H9 (cell line): Measurements from ENCODE around the gene OTX1. TPM values are rescaled to one million over a fixed set of nuclear protein-coding genes. Genes with fewer than 3 reads are reported as not detected.

Experiments
- DNase-seq: peaks from one replicate; pipeline ENCODE4 v3.0.0-alpha.2; 2017
- H2AFZ ChIP-seq: one replicate; pipeline ENCODE4 v1.6.1; 2013; ENCODE audit warnings: mild to moderate bottlenecking, low read length, control low read depth, moderate library complexity
- H2AK5ac ChIP-seq: 2 replicates; pipeline ENCODE4 v1.6.1; 2013; ENCODE audit warnings: low read length, control low read depth, mixed read lengths; ENCODE audit not compliant: insufficient read length
- H2BK120ac ChIP-seq: one replicate; pipeline ENCODE4 v1.6.1; 2013; ENCODE audit warnings: low read depth, mild to moderate bottlenecking, low read length, control low read depth, inconsistent platforms; ENCODE audit not compliant: poor library complexity, severe bottlenecking
- H2BK12ac ChIP-seq: 2 replicates; pipeline ENCODE4 v1.6.1; 2013; ENCODE audit warnings: low read length, control low read depth, mixed read lengths, low read depth; ENCODE audit not compliant: insufficient read length
- H2BK15ac ChIP-seq: 2 replicates; pipeline ENCODE4 v1.6.1; 2013; ENCODE audit warnings: low read depth, low read length, control low read depth
- H2BK20ac ChIP-seq: one replicate; pipeline ENCODE4 v1.6.1; 2013; ENCODE audit warnings: low read depth, mild to moderate bottlenecking, low read length, control low read depth, inconsistent platforms; ENCODE audit not compliant: poor library complexity, severe bottlenecking
- H2BK5ac ChIP-seq: 2 replicates; pipeline ENCODE4 v1.6.1; 2013; ENCODE audit warnings: low read length, control low read depth, mixed read lengths; ENCODE audit not compliant: insufficient read length
- H3K14ac ChIP-seq: 2 replicates; pipeline ENCODE4 v1.6.1; 2013; ENCODE audit warnings: low read length, control low read depth; ENCODE audit not compliant: insufficient read depth
- H3K18ac ChIP-seq: 2 replicates; pipeline ENCODE4 v1.6.1; 2013; ENCODE audit warnings: low read depth, mild to moderate bottlenecking, mixed read lengths, low read length, control low read depth; ENCODE audit not compliant: insufficient read length
- H3K23ac ChIP-seq: 2 replicates; pipeline ENCODE4 v1.6.1; 2013; ENCODE audit warnings: low read length, control low read depth, mixed read lengths, low read depth; ENCODE audit not compliant: insufficient read length
- H3K23me2 ChIP-seq: 2 replicates; pipeline ENCODE4 v1.6.1; 2013; ENCODE audit warnings: low read depth, mild to moderate bottlenecking, mixed read lengths, low read length, control low read depth; ENCODE audit not compliant: insufficient read length, poor library complexity, severe bottlenecking
- H3K27ac ChIP-seq: 2 replicates; pipeline ENCODE4 v1.5.1; 2013; ENCODE audit warnings: low read length, control low read depth, mixed read lengths, low read depth; ENCODE audit not compliant: insufficient read length
- H3K27me3 ChIP-seq: 2 replicates; pipeline ENCODE4 v1.6.1; 2013; ENCODE audit warnings: low read length, control low read depth, inconsistent platforms; ENCODE audit not compliant: insufficient read depth
- H3K4ac ChIP-seq: 2 replicates; pipeline ENCODE4 v1.6.1; 2013; ENCODE audit warnings: low read depth, mild to moderate bottlenecking, control low read depth, inconsistent platforms, low read length, moderate library complexity
- H3K4me1 ChIP-seq: 2 replicates; pipeline ENCODE4 v1.6.1; 2013; ENCODE audit warnings: low read length, control low read depth, inconsistent platforms; ENCODE audit not compliant: insufficient read depth
- H3K4me2 ChIP-seq: 2 replicates; pipeline ENCODE4 v1.6.1; 2013; ENCODE audit warnings: low read length, control low read depth, mixed read lengths; ENCODE audit not compliant: insufficient read length, insufficient read depth
- H3K56ac ChIP-seq: 2 replicates; pipeline ENCODE4 v1.6.1; 2013; ENCODE audit warnings: low read depth, mild to moderate bottlenecking, mixed read lengths, low read length, control low read depth; ENCODE audit not compliant: insufficient read length
- H3K79me1 ChIP-seq: 2 replicates; pipeline ENCODE4 v1.6.1; 2013; ENCODE audit warnings: low read depth, mild to moderate bottlenecking, moderate library complexity, low read length, control low read depth, inconsistent platforms; ENCODE audit not compliant: insufficient read depth, poor library complexity, severe bottlenecking
- H3K79me2 ChIP-seq: 2 replicates; pipeline ENCODE4 v1.6.1; 2013; ENCODE audit warnings: low read length, control low read depth, inconsistent platforms; ENCODE audit not compliant: insufficient read depth
- H3K9ac ChIP-seq: 2 replicates; pipeline ENCODE4 v1.6.1; 2013; ENCODE audit warnings: low read length, control low read depth, mixed read lengths; ENCODE audit not compliant: insufficient read length; ENCODE audit errors: extremely low read depth
- H3K9me3 ChIP-seq: one replicate; pipeline ENCODE4 v1.6.1; 2013; ENCODE audit warnings: low read depth, low read length, inconsistent platforms; ENCODE audit not compliant: control insufficient read depth
- H3T11ph ChIP-seq: one replicate; pipeline ENCODE4 v1.6.1; 2013; ENCODE audit warnings: mild to moderate bottlenecking, low read length, control low read depth, inconsistent platforms
- H4K20me1 ChIP-seq: one replicate; pipeline ENCODE4 v1.6.1; 2013; ENCODE audit not compliant: control insufficient read depth, insufficient read length, insufficient read depth
- H4K5ac ChIP-seq: 2 replicates; pipeline ENCODE4 v1.6.1; 2013; ENCODE audit warnings: low read depth, mild to moderate bottlenecking, mixed read lengths, low read length, control low read depth; ENCODE audit not compliant: insufficient read length
- H4K8ac ChIP-seq: replicated peaks from 2 replicates; pipeline ENCODE4 v1.6.1; 2013; ENCODE audit warnings: low read length, control low read depth, mixed read lengths, low read depth; ENCODE audit not compliant: insufficient read length
- H4K91ac ChIP-seq: 2 replicates; pipeline ENCODE4 v1.6.1; 2013; ENCODE audit warnings: low read depth, mild to moderate bottlenecking, moderate library complexity, mixed read lengths, low read length, control low read depth; ENCODE audit not compliant: insufficient read length
- H3K27ac Mint-ChIP-seq, 3 experiments: 2 replicates in 2 of 3; 3 replicates in 1 of 3; pipeline ENCODE4 v1.8.0; 2020 to 2021; ENCODE audit warnings: mixed read lengths in 3 of 3, mild to moderate bottlenecking in 1 of 3, moderate library complexity in 1 of 3
- H3K27me3 Mint-ChIP-seq: 2 replicates; pipeline ENCODE4 v1.8.0; 2021; ENCODE audit warnings: low read depth, mild to moderate bottlenecking, moderate library complexity, mixed read lengths
- H3K36me3 Mint-ChIP-seq, 3 experiments: 2 replicates in 2 of 3; 3 replicates in 1 of 3; pipeline ENCODE4 v1.8.0; 2020 to 2021; ENCODE audit warnings: low read depth in 3 of 3, mixed read lengths in 3 of 3; ENCODE audit not compliant: insufficient read depth in 1 of 3
- H3K4me1 Mint-ChIP-seq, 2 experiments: 2 replicates each; pipeline ENCODE4 v1.8.0; 2020; ENCODE audit warnings: mixed read lengths in 2 of 2
- H3K4me3 Mint-ChIP-seq, 2 experiments: 2 replicates in 1 of 2; 3 replicates in 1 of 2; pipeline ENCODE4 v1.8.0; 2020 to 2021; ENCODE audit warnings: mild to moderate bottlenecking in 2 of 2, mixed read lengths in 2 of 2, moderate library complexity in 1 of 2
- H3K9me3 Mint-ChIP-seq, 2 experiments: 2 replicates in 1 of 2; 3 replicates in 1 of 2; pipeline ENCODE4 v1.8.0; 2020; ENCODE audit warnings: mild to moderate bottlenecking in 2 of 2, mixed read lengths in 2 of 2, moderate library complexity in 1 of 2
- CTCF ChIP-seq: fragments of 200-600 bp; sonication (generic); conservative IDR thresholded peaks from 3 replicates; pipeline ENCODE4 v1.8.0; 2021; ENCODE audit warnings: antibody characterized with exemption, mild to moderate bottlenecking
- WGBS: extraction: QIAGEN DNeasy Blood & Tissue Kit; methylation state at CpG from one replicate; pipeline ENCODE4 v1.1.7; 2013; ENCODE audit warnings: missing lambda C conversion rate, low lambda C conversion rate, mixed read lengths; ENCODE audit not compliant: insufficient read length; ENCODE audit errors: extremely low coverage; 5-methylcytosine and 5-hydroxymethylcytosine counted together
- total RNA-seq: library from RNA; stranded (reverse); gene quantifications from 2 replicates; pipeline ENCODE4 v1.2.1, GENCODE V29; 2021

Gene OTX1
- total RNA-seq, 1 experiment from 2014 or later: 0.13 TPM

DNA sequence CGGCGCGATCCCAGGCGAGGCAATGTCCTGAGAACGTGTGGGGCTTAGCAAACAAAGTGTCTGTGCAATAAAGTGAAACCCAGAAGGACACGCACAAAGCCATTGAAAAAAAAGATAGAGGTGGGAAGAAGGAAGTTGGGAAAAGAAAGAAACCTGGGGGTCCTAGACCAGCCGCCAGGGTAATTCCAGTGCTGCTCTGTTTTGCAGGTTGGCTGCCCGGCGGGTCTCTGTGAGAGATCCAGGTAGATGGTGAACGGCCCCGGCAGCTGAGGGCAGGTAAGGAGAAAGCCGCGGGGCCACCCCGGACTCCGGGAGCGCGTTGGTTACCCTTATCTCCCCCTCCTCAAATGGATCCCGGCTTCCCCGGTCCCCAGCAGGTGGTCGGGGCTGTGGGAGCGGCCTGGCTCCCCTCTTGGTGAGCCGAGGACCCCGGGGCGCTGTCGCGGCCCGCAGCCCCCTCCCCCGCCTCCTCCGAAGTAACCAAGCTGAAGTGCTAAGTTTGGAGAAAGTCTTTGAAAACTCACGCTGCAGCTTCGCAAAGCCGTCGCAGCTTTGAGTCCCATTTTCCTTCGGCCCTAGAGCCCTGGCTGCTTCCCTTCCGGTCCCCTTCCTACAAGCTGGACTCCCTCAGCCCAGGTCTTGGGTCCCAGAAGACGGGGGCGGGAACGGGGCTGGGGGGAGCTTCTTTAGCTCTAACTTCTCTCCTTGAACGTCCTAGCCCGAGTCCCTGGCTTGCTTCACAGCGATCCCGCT is 588 bp downstream of the OTX1 start:
- Mint-ChIP-seq H3K27me3 (peaks cover 95% of the 10 kb centered on the region), H3K36me3 (no peaks in the 10 kb centered on the region; a peak in 2 of 7 replicates), H3K4me1 (peaks cover 63 to 71% of the 10 kb centered on the region in 2 experiments), H3K4me3 (peak overlapping the region; percentile 62 to 87), H3K27ac (no peak overlapping the region), H3K9me3 (peaks cover 2 to 6% of the 10 kb centered on the region in 2 experiments; a peak in 3 of 5 replicates)
- H2AFZ ChIP-seq: no peak overlapping the region
- peaks cover 5% of the 10 kb centered on the region for H4K20me1 ChIP-seq
- peak overlapping the region; percentile 42 for H3K9ac ChIP-seq
- H3K23ac ChIP-seq: no peak overlapping the region
- H3K14ac ChIP-seq: no peak overlapping the region
- no peak overlapping the region for H3K4ac ChIP-seq
- no peaks in the 10 kb centered on the region for H3K9me3 ChIP-seq
- H3K23me2 ChIP-seq: peaks cover 53% of the 10 kb centered on the region
- H3T11ph ChIP-seq: no peak overlapping the region
- no CpG with 5 or more reads among the region's 42 CpGs for WGBS
- H4K5ac ChIP-seq: no peak overlapping the region
- no peak overlapping the region for H2AK5ac ChIP-seq
- no peak overlapping the region for H3K27ac ChIP-seq
- H3K56ac ChIP-seq: no peak overlapping the region
- H3K79me2 ChIP-seq: no peaks in the 10 kb centered on the region
- no peak overlapping the region for H2BK5ac ChIP-seq
- H2BK120ac ChIP-seq: no peak overlapping the region
- peak overlapping the region; percentile 66 for H3K4me2 ChIP-seq
- peaks cover 65% of the 10 kb centered on the region for H3K27me3 ChIP-seq
- H3K79me1 ChIP-seq: no peaks in the 10 kb centered on the region
- no peak overlapping the region for H4K91ac ChIP-seq
- H2BK15ac ChIP-seq: no peak overlapping the region
- H4K8ac ChIP-seq: no peak overlapping the region
- DNase-seq: peak; percentile 75
- peak; percentile 33; the same call in 1 of the 3 replicates for TF ChIP-seq CTCF
- no peak overlapping the region for H2BK12ac ChIP-seq
- no peak overlapping the region for H2BK20ac ChIP-seq
- peaks cover 5% of the 10 kb centered on the region; the same call in 1 of the 2 replicates for H3K4me1 ChIP-seq
- H3K18ac ChIP-seq: no peak overlapping the region
